IPS-20b (cell line): ENCODE measurements around the gene TRH.
A peak's percentile ranks its signal among the peaks of the same experiment; 100 is the strongest.

ENCODE experiments used
- H3K27ac ChIP-seq: one replicate; pipeline ENCODE4 v1.5.1; 2013; ENCODE audit warnings: low read length
- H3K27me3 ChIP-seq: 2 replicates; pipeline ENCODE4 v1.6.1; 2013; ENCODE audit warnings: mild to moderate bottlenecking, low read length, inconsistent platforms; ENCODE audit not compliant: insufficient read depth
- H3K36me3 ChIP-seq: 2 replicates; pipeline ENCODE4 v1.6.1; 2013; ENCODE audit warnings: low read depth, mild to moderate bottlenecking, inconsistent platforms, low read length, moderate library complexity; ENCODE audit not compliant: insufficient read depth
- H3K4me1 ChIP-seq: 2 replicates; pipeline ENCODE4 v1.6.1; 2013; ENCODE audit warnings: mild to moderate bottlenecking, control low read depth, inconsistent platforms, low read length, moderate library complexity; ENCODE audit not compliant: insufficient read depth
- H3K4me3 ChIP-seq: 2 replicates; pipeline ENCODE4 v1.5.1; 2013; ENCODE audit warnings: mild to moderate bottlenecking, low read length, inconsistent platforms
- H3K9ac ChIP-seq: 2 replicates; pipeline ENCODE4 v1.6.1; 2013; ENCODE audit warnings: low read depth, mild to moderate bottlenecking, inconsistent platforms, low read length, moderate library complexity
- H3K9me3 ChIP-seq: 2 replicates; pipeline ENCODE4 v1.6.1; 2013; ENCODE audit warnings: mild to moderate bottlenecking, low read depth, low read length, inconsistent platforms; ENCODE audit not compliant: insufficient read depth

TRH gene, protein sequence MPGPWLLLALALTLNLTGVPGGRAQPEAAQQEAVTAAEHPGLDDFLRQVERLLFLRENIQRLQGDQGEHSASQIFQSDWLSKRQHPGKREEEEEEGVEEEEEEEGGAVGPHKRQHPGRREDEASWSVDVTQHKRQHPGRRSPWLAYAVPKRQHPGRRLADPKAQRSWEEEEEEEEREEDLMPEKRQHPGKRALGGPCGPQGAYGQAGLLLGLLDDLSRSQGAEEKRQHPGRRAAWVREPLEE

DNA sequence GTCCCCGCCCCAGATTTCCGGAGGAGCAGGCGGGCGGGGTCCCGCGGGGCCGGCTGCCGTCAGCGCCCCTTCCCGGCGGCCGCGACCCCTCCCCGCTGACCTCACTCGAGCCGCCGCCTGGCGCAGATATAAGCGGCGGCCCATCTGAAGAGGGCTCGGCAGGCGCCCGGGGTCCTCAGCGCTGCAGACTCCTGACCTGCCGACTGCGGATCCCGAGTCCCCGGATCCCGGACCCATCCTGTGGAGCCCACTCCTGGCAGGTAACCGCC, at the start of gene TRH:
TSS of gene TRH (plus strand) at position 157 of the 269 bp plus-strand sequence. CDS start 1,097 bp downstream, outside the sequence.
- Histone ChIP-seq H3K36me3 (no peaks in the 10 kb centered on the region), H3K9me3 (no peaks in the 10 kb centered on the region), H3K9ac (no peak within 1 kb of the TSS), H3K27me3 (peaks cover 100% of the 10 kb centered on the region), H3K4me1 (peaks cover 9% of the 10 kb centered on the region; the same call in 1 of the 2 replicates), H3K4me3 (peak within 1 kb of the TSS; percentile 51), H3K27ac (no peak within 1 kb of the TSS)

DNA sequence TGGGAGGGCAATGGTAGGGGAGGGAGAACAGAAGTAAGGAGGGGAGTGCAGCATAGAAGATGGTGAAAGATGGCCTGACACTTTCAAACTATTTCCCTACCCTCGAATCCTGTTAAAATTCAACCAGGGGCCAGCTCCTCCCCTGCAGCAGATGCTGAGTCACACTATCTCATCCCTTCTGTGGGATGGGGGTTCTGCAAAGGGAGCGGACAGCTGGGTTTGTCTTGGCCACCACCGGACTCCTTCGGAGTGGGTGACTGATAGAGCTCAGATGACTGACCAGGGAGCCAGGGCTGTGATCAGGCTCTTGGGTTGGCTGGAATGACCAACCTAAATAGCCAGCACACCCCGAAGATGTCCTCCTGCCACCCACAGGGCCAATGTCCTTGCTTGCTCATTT, 47.4 kb upstream of the TRH start:
- H3K9me3 ChIP-seq = peaks cover 16% of the 10 kb centered on the region
- H3K4me1 ChIP-seq = no peaks in the 10 kb centered on the region
- no peak overlapping the region for H3K9ac ChIP-seq
- H3K27ac ChIP-seq = no peak overlapping the region
- H3K4me3 ChIP-seq = no peak overlapping the region
- H3K27me3 ChIP-seq = no peaks in the 10 kb centered on the region
- no peaks in the 10 kb centered on the region for H3K36me3 ChIP-seq

DNA sequence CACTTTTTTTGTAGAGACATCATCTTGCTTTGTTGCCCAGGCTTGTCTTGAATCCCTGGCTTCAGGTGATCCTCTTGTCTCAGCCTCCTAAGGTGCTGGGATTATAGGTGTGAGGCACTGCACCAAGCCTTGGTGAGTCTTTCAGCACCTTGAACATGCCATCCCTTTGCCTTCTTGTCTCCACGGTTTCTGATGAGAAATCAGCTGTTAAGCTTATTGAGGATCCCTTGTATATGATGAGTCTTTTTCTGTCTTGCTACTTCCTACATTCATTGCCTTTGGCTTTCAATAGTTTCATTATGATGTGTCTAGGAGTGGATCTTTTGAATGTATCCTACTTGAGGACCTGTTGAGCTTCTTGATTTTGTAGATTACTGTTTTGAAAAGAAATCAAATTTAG, 45.1 kb upstream of the TRH start:
- H3K9me3 ChIP-seq = peaks cover 16% of the 10 kb centered on the region
- H3K27ac ChIP-seq = no peak overlapping the region
- H3K36me3 ChIP-seq = no peaks in the 10 kb centered on the region
- no peak overlapping the region for H3K4me3 ChIP-seq
- no peaks in the 10 kb centered on the region for H3K4me1 ChIP-seq
- no peak overlapping the region for H3K9ac ChIP-seq
- peaks cover 9% of the 10 kb centered on the region for H3K27me3 ChIP-seq

DNA sequence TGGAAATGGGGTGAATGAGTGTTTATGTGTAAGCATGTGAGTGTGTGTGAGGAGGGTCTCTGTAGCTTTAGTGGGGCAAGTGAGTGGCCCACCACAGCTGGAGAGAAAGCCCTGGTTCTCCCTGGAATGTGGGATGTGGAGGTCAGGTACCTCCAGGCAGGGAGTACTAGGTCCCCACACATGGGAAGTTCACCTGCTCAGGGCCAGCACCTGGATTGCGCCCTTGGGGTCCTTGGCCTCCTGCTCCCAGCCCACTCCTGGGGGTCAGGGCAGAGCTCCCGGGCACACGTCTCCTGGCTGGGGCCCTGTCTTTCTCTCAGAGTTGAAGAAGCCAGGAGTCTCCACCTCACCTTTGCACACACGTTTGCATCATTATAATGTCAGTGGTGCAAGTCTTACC, 41.0 kb upstream of the TRH start:
- no peak overlapping the region for H3K27ac ChIP-seq
- H3K9ac ChIP-seq = no peak overlapping the region
- no peaks in the 10 kb centered on the region for H3K36me3 ChIP-seq
- H3K27me3 ChIP-seq = peaks cover 10% of the 10 kb centered on the region
- no peak overlapping the region for H3K4me3 ChIP-seq
- no peaks in the 10 kb centered on the region for H3K4me1 ChIP-seq
- peaks cover 16% of the 10 kb centered on the region for H3K9me3 ChIP-seq

DNA sequence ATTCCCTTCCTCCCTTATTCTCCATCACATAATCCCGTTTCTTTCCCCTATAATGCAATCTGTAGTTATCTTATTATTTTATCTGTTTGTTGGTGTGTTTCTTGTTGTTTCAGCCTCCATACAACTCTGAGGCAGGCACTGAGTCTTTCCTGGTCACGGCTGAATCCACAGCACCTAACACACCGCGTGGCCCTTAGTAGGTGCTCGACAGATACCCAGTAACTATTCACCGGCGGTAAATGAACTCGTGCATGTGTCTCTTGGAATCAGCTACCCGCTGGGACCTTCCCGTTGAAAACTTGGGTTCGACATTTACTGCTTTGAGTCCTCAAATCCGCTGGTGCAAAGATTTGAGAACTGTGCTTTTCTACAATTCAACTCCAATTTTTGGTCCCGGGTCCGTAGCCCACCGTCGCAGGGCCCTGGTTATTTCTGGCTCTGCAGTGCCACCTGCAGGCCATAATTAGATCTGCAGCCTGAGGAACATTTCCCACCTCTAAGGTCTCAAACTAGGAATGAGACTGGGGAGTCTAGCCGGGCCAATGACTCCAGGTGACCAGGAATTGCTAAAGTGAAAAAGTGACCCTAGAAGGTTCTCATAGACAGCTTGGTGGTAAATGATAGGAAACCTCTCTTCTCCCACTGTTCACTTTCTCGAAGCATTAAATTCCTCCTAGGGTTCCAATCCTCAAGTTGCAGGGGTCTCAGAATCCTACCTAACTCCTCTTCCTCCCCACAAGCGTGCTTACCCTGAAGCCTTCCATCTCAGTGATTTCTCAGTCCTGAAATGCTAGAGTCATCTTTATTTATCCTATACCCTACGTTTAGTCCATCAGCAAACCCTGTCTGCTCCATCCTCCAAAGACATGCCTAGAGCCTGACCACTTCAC, 40.0 kb upstream of the TRH start:
- no peaks in the 10 kb centered on the region for H3K4me1 ChIP-seq
- no peak overlapping the region for H3K4me3 ChIP-seq
- no peak overlapping the region for H3K9ac ChIP-seq
- H3K36me3 ChIP-seq = no peaks in the 10 kb centered on the region
- H3K27me3 ChIP-seq = peaks cover 10% of the 10 kb centered on the region
- H3K27ac ChIP-seq = no peak overlapping the region
- peaks cover 13% of the 10 kb centered on the region for H3K9me3 ChIP-seq

DNA sequence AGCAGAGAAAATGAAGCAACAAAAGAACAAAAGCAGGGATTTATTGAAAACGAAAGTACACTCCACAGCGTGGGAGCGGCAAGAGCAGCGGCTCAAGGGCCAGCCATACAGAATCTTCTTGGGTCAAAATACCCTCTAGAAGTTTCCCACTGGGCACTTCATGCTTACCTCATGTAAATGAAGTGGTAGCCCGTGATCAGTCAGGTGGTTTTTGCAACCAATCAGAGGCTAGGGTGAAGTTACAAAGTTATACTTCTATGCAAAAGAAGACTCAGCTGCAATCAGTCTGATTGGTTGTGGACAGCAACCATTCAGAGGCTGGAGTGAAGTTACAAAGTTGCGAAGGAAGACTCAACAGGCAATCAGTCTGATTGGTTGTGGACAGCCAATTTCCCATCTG, 37.8 kb upstream of the TRH start:
- no peaks in the 10 kb centered on the region for H3K4me1 ChIP-seq
- H3K27me3 ChIP-seq = peaks cover 10% of the 10 kb centered on the region
- no peaks in the 10 kb centered on the region for H3K9me3 ChIP-seq
- H3K36me3 ChIP-seq = no peaks in the 10 kb centered on the region
- H3K9ac ChIP-seq = no peak overlapping the region
- H3K27ac ChIP-seq = no peak overlapping the region
- no peak overlapping the region for H3K4me3 ChIP-seq

DNA sequence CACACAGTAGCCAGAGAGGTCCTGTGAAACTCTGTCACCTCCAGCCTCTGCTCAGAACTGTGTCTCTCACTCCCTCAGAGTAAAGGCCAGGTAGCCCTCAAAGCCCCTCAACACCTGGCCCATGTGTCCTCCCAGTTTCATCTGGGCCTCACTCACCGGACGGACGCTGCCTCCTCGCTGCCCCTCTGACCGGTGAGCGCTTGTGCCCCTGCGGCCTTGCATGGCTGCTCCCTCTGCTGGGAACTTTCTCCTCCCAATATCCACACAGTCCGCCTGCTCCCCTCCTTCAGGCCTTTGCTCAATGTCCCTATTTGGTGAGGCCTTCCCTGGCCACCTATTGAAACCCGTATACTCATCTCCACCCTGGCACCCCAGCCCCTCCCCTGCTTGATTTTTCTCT, 36.8 kb upstream of the TRH start:
- H3K9ac ChIP-seq = no peak overlapping the region
- no peaks in the 10 kb centered on the region for H3K36me3 ChIP-seq
- peaks cover 10% of the 10 kb centered on the region for H3K27me3 ChIP-seq
- H3K9me3 ChIP-seq = no peaks in the 10 kb centered on the region
- no peak overlapping the region for H3K4me3 ChIP-seq
- no peak overlapping the region for H3K27ac ChIP-seq
- no peaks in the 10 kb centered on the region for H3K4me1 ChIP-seq

DNA sequence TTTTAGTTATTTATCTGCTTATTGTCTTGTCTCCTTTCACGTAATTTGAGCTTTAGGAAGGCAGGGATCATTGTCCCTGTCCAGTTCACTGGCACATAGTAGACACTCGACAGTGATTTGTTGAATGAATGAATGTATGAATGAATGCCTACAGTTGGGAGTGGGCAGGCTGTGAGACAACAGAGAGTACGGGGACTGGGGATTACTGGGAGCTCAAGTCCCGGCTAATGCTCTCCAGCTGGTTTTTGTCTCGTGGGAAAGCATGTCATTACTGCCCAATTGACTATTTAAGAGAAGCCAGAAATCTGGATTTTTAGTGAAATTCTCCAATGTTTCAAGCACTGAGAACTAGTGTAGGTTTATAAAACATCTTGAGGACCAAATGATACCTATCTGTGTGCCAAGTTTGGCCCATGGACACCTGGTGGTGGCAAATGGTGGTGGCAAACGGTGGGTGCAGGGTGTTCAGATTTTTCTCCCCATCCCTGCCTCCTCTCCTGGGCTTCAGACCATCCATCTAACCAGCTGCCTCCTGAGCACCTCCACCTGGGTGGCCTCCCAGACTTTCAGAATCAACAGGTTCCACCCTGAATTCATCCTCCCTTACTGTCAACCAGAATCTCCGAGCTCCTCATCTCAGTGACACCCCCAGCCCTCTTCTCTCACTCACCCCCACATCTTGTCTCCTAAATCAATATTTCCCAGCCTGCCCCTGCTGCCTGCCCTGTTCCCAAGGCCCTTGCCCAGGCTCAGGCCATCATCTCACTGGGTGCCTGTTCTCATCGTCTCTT, 36.2 kb upstream of the TRH start:
- no peaks in the 10 kb centered on the region for H3K36me3 ChIP-seq
- H3K27ac ChIP-seq = no peak overlapping the region
- no peaks in the 10 kb centered on the region for H3K4me1 ChIP-seq
- no peaks in the 10 kb centered on the region for H3K9me3 ChIP-seq
- no peak overlapping the region for H3K4me3 ChIP-seq
- no peak overlapping the region for H3K9ac ChIP-seq
- H3K27me3 ChIP-seq = peaks cover 10% of the 10 kb centered on the region

DNA sequence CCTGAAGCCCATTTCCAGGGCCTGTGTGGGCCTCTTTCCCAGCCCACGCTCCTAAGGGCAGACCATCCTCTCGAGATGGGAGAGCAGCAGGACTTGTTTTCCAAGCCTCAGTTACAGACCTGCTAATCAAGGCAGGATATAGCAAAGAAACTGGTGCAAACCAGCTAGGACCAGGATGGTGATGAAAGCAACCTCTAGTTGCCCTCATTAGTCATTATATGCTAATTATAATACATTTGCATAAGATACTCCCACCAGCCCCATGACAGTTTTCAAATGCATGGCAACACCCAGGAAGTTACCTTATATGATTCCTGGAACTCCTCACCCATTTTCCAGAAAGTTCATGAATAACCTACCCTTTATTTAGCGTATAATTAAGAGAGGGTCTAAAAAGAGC, 34.4 kb upstream of the TRH start:
- H3K27ac ChIP-seq = no peak overlapping the region
- H3K9me3 ChIP-seq = no peaks in the 10 kb centered on the region
- H3K4me3 ChIP-seq = no peak overlapping the region
- H3K27me3 ChIP-seq = no peaks in the 10 kb centered on the region
- H3K4me1 ChIP-seq = no peaks in the 10 kb centered on the region
- no peak overlapping the region for H3K9ac ChIP-seq
- H3K36me3 ChIP-seq = no peaks in the 10 kb centered on the region

DNA sequence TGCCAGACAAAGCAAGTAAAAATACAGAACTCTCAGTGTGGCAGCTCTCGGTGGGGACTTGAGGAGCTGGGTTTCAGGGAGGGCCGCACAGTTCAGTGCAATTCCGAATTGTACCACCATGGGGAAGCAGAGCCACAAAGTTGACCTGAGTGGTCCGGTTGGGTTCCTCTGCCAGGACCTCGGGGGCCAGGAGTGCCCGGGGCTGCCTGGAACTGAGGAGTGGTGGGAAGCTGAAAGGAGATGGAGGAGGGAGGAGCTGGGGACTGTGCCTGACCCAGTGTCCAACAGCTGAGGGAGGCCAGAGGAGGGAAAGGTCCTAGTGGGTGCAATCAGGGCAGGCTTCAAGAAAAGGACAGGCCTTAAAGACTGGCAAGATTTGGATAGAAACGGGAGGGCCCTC, 32.2 kb upstream of the TRH start:
- no peak overlapping the region for H3K27ac ChIP-seq
- H3K36me3 ChIP-seq = no peaks in the 10 kb centered on the region
- no peak overlapping the region for H3K4me3 ChIP-seq
- H3K9ac ChIP-seq = no peak overlapping the region
- H3K27me3 ChIP-seq = no peaks in the 10 kb centered on the region; the same call in 1 of the 2 replicates
- H3K9me3 ChIP-seq = no peaks in the 10 kb centered on the region
- H3K4me1 ChIP-seq = no peaks in the 10 kb centered on the region

DNA sequence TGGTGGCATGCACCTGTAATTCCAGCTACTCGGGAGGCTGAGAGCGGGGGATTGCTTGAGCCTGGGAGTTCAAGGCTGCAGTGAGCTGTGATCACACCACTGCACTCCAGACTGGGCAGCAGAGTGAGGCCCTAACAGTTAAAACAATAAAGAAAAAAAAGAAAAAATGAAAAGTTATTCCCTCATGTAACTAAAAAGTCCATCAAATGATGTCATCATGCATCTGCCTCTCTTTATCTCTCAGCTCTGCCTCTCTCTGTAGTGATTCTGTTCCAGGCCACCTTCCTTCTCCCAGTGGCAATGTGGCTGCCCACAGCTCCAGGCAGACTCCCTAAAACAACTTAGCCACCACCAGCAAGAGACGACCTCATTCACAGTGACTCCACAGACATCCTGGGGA, 31.5 kb upstream of the TRH start:
- Histone ChIP-seq H3K27me3 (no peaks in the 10 kb centered on the region; the same call in 1 of the 2 replicates), H3K27ac (no peak overlapping the region), H3K4me3 (no peak overlapping the region), H3K4me1 (no peaks in the 10 kb centered on the region), H3K36me3 (no peaks in the 10 kb centered on the region), H3K9ac (no peak overlapping the region), H3K9me3 (no peaks in the 10 kb centered on the region)
